Measurements from ENCODE around the gene NDST3.

Gene NDST3

GRCh38 chr4:118076958-118077766 lies 42.9 kb downstream of the NDST3 start:
- H3K36me3 ChIP-seq (ENCODE audit: control insufficient read depth in 1 of 2, insufficient read depth in 2 of 2, low read length in 2 of 2): no peaks in the 10 kb centered on the region

GRCh38 chr4:118077767-118078105 lies 43.5 kb downstream of the NDST3 start:
- Histone ChIP-seq H3K4me1 (ENCODE audit: control insufficient read depth in 1 of 2, insufficient read depth in 2 of 2, low read length in 2 of 2) (no peaks in the 10 kb centered on the region), H3K27ac (ENCODE audit: low read depth, low read length) (no peak overlapping the region), H3K27me3 (ENCODE audit: control insufficient read depth in 1 of 2, insufficient read depth in 2 of 2, low read length in 2 of 2) (no peaks in the 10 kb centered on the region), H3K9ac (ENCODE audit: low read depth in 1 of 2, low read length in 2 of 2) (no peak overlapping the region), H3K36me3 (ENCODE audit: control insufficient read depth in 1 of 2, insufficient read depth in 2 of 2, low read length in 2 of 2) (no peaks in the 10 kb centered on the region), H3K4me3 (ENCODE audit: low read depth in 1 of 2, low read length in 2 of 2) (no peak overlapping the region), H3K9me3 (ENCODE audit: control insufficient read depth in 1 of 2, low read length in 2 of 2) (no peaks in the 10 kb centered on the region)

More at GRCh38 chr4:118076958-118077766, 42.9 kb downstream of the NDST3 start:
- Histone ChIP-seq H3K27me3 (ENCODE audit: control insufficient read depth in 1 of 2, insufficient read depth in 2 of 2, low read length in 2 of 2) (no peaks in the 10 kb centered on the region), H3K27ac (ENCODE audit: low read depth, low read length) (no peak overlapping the region), H3K4me1 (ENCODE audit: control insufficient read depth in 1 of 2, insufficient read depth in 2 of 2, low read length in 2 of 2) (no peaks in the 10 kb centered on the region), H3K4me3 (ENCODE audit: low read depth in 1 of 2, low read length in 2 of 2) (no peak overlapping the region), H3K9me3 (ENCODE audit: control insufficient read depth in 1 of 2, low read length in 2 of 2) (no peaks in the 10 kb centered on the region), H3K9ac (ENCODE audit: low read depth in 1 of 2, low read length in 2 of 2) (no peak overlapping the region)

- H3K36me3 ChIP-seq (ENCODE audit: control insufficient read depth in 1 of 2, insufficient read depth in 2 of 2, low read length in 2 of 2): no peaks in the 10 kb centered on the region
- H3K27ac ChIP-seq (ENCODE audit: low read depth, low read length): no peak overlapping the region
- no peaks in the 10 kb centered on the region for H3K27me3 ChIP-seq (ENCODE audit: control insufficient read depth in 1 of 2, insufficient read depth in 2 of 2, low read length in 2 of 2)
- H3K9me3 ChIP-seq (ENCODE audit: control insufficient read depth in 1 of 2, low read length in 2 of 2): no peaks in the 10 kb centered on the region
- no peak overlapping the region for H3K4me3 ChIP-seq (ENCODE audit: low read depth in 1 of 2, low read length in 2 of 2)
- H3K9ac ChIP-seq (ENCODE audit: low read depth in 1 of 2, low read length in 2 of 2): no peak overlapping the region
- no peaks in the 10 kb centered on the region for H3K4me1 ChIP-seq (ENCODE audit: control insufficient read depth in 1 of 2, insufficient read depth in 2 of 2, low read length in 2 of 2)
These were observed 47.1 kb downstream of the NDST3 start for GRCh38 chr4:118081434-118081833.

- Histone ChIP-seq H3K4me1 (ENCODE audit: control insufficient read depth in 1 of 2, insufficient read depth in 2 of 2, low read length in 2 of 2) (no peaks in the 10 kb centered on the region), H3K9me3 (ENCODE audit: control insufficient read depth in 1 of 2, low read length in 2 of 2) (no peaks in the 10 kb centered on the region), H3K9ac (ENCODE audit: low read depth in 1 of 2, low read length in 2 of 2) (no peak overlapping the region), H3K4me3 (ENCODE audit: low read depth in 1 of 2, low read length in 2 of 2) (no peak overlapping the region), H3K36me3 (ENCODE audit: control insufficient read depth in 1 of 2, insufficient read depth in 2 of 2, low read length in 2 of 2) (no peaks in the 10 kb centered on the region), H3K27ac (ENCODE audit: low read depth, low read length) (no peak overlapping the region), H3K27me3 (ENCODE audit: control insufficient read depth in 1 of 2, insufficient read depth in 2 of 2, low read length in 2 of 2) (no peaks in the 10 kb centered on the region)
These were observed 47.9 kb downstream of the NDST3 start for GRCh38 chr4:118082182-118082581.

- Histone ChIP-seq H3K36me3 (ENCODE audit: control insufficient read depth in 1 of 2, insufficient read depth in 2 of 2, low read length in 2 of 2) (no peaks in the 10 kb centered on the region), H3K27me3 (ENCODE audit: control insufficient read depth in 1 of 2, insufficient read depth in 2 of 2, low read length in 2 of 2) (no peaks in the 10 kb centered on the region), H3K27ac (ENCODE audit: low read depth, low read length) (no peak overlapping the region), H3K4me1 (ENCODE audit: control insufficient read depth in 1 of 2, insufficient read depth in 2 of 2, low read length in 2 of 2) (no peaks in the 10 kb centered on the region), H3K4me3 (ENCODE audit: low read depth in 1 of 2, low read length in 2 of 2) (no peak overlapping the region), H3K9ac (ENCODE audit: low read depth in 1 of 2, low read length in 2 of 2) (no peak overlapping the region), H3K9me3 (ENCODE audit: control insufficient read depth in 1 of 2, low read length in 2 of 2) (no peaks in the 10 kb centered on the region)
These were observed 51.4 kb downstream of the NDST3 start for GRCh38 chr4:118085700-118086099.

GRCh38 chr4:118086344-118086743 lies 52.1 kb downstream of the NDST3 start:
- Histone ChIP-seq H3K4me3 (ENCODE audit: low read depth in 1 of 2, low read length in 2 of 2) (no peak overlapping the region), H3K27ac (ENCODE audit: low read depth, low read length) (no peak overlapping the region), H3K4me1 (ENCODE audit: control insufficient read depth in 1 of 2, insufficient read depth in 2 of 2, low read length in 2 of 2) (no peaks in the 10 kb centered on the region), H3K27me3 (ENCODE audit: control insufficient read depth in 1 of 2, insufficient read depth in 2 of 2, low read length in 2 of 2) (no peaks in the 10 kb centered on the region), H3K36me3 (ENCODE audit: control insufficient read depth in 1 of 2, insufficient read depth in 2 of 2, low read length in 2 of 2) (no peaks in the 10 kb centered on the region), H3K9me3 (ENCODE audit: control insufficient read depth in 1 of 2, low read length in 2 of 2) (no peaks in the 10 kb centered on the region), H3K9ac (ENCODE audit: low read depth in 1 of 2, low read length in 2 of 2) (no peak overlapping the region)

- H3K27ac ChIP-seq (ENCODE audit: low read depth, low read length): no peak overlapping the region
- no peaks in the 10 kb centered on the region for H3K36me3 ChIP-seq (ENCODE audit: control insufficient read depth in 1 of 2, insufficient read depth in 2 of 2, low read length in 2 of 2)
- no peaks in the 10 kb centered on the region for H3K9me3 ChIP-seq (ENCODE audit: control insufficient read depth in 1 of 2, low read length in 2 of 2)
- H3K27me3 ChIP-seq (ENCODE audit: control insufficient read depth in 1 of 2, insufficient read depth in 2 of 2, low read length in 2 of 2): no peaks in the 10 kb centered on the region
- H3K4me1 ChIP-seq (ENCODE audit: control insufficient read depth in 1 of 2, insufficient read depth in 2 of 2, low read length in 2 of 2): no peaks in the 10 kb centered on the region
- no peak overlapping the region for H3K4me3 ChIP-seq (ENCODE audit: low read depth in 1 of 2, low read length in 2 of 2)
- no peak overlapping the region for H3K9ac ChIP-seq (ENCODE audit: low read depth in 1 of 2, low read length in 2 of 2)
These were observed 53.1 kb downstream of the NDST3 start for GRCh38 chr4:118087366-118087765.

- no peaks in the 10 kb centered on the region for H3K9me3 ChIP-seq (ENCODE audit: control insufficient read depth in 1 of 2, low read length in 2 of 2)
These were observed 64.8 kb downstream of the NDST3 start for GRCh38 chr4:118099106-118099505.

GRCh38 chr4:118102195-118102594 lies 67.9 kb downstream of the NDST3 start:
- Histone ChIP-seq H3K4me3 (ENCODE audit: low read depth in 1 of 2, low read length in 2 of 2) (no peak overlapping the region), H3K36me3 (ENCODE audit: control insufficient read depth in 1 of 2, insufficient read depth in 2 of 2, low read length in 2 of 2) (no peaks in the 10 kb centered on the region), H3K9ac (ENCODE audit: low read depth in 1 of 2, low read length in 2 of 2) (no peak overlapping the region), H3K9me3 (ENCODE audit: control insufficient read depth in 1 of 2, low read length in 2 of 2) (no peaks in the 10 kb centered on the region), H3K4me1 (ENCODE audit: control insufficient read depth in 1 of 2, insufficient read depth in 2 of 2, low read length in 2 of 2) (no peaks in the 10 kb centered on the region), H3K27me3 (ENCODE audit: control insufficient read depth in 1 of 2, insufficient read depth in 2 of 2, low read length in 2 of 2) (no peaks in the 10 kb centered on the region), H3K27ac (ENCODE audit: low read depth, low read length) (no peak overlapping the region)

More at GRCh38 chr4:118099106-118099505, 64.8 kb downstream of the NDST3 start:
- H3K4me1 ChIP-seq (ENCODE audit: control insufficient read depth in 1 of 2, insufficient read depth in 2 of 2, low read length in 2 of 2): no peaks in the 10 kb centered on the region
- no peak overlapping the region for H3K4me3 ChIP-seq (ENCODE audit: low read depth in 1 of 2, low read length in 2 of 2)
- no peak overlapping the region for H3K27ac ChIP-seq (ENCODE audit: low read depth, low read length)
- H3K9ac ChIP-seq (ENCODE audit: low read depth in 1 of 2, low read length in 2 of 2): no peak overlapping the region
- H3K27me3 ChIP-seq (ENCODE audit: control insufficient read depth in 1 of 2, insufficient read depth in 2 of 2, low read length in 2 of 2): no peaks in the 10 kb centered on the region
- no peaks in the 10 kb centered on the region for H3K36me3 ChIP-seq (ENCODE audit: control insufficient read depth in 1 of 2, insufficient read depth in 2 of 2, low read length in 2 of 2)

- Histone ChIP-seq H3K36me3 (ENCODE audit: control insufficient read depth in 1 of 2, insufficient read depth in 2 of 2, low read length in 2 of 2) (no peaks in the 10 kb centered on the region), H3K27ac (ENCODE audit: low read depth, low read length) (no peak overlapping the region), H3K4me3 (ENCODE audit: low read depth in 1 of 2, low read length in 2 of 2) (no peak overlapping the region), H3K27me3 (ENCODE audit: control insufficient read depth in 1 of 2, insufficient read depth in 2 of 2, low read length in 2 of 2) (no peaks in the 10 kb centered on the region), H3K4me1 (ENCODE audit: control insufficient read depth in 1 of 2, insufficient read depth in 2 of 2, low read length in 2 of 2) (no peaks in the 10 kb centered on the region), H3K9ac (ENCODE audit: low read depth in 1 of 2, low read length in 2 of 2) (no peak overlapping the region), H3K9me3 (ENCODE audit: control insufficient read depth in 1 of 2, low read length in 2 of 2) (peaks cover 0 to 3% of the 10 kb centered on the region in 2 donors)
These were observed 78.1 kb downstream of the NDST3 start for GRCh38 chr4:118112117-118113046.

Data from duodenal mucosa (tissue), 2 donors.